Renal cortical epithelial cell (primary cell): ENCODE data around the gene FCN1. TPM values are rescaled to one million over a fixed set of nuclear protein-coding genes. Genes with fewer than 3 reads are reported as not detected.

Source experiments
- DNase-seq: peaks from one replicate; pipeline ENCODE4 v3.0.0-alpha.2; 2011; ENCODE audit warnings: low read depth
- total RNA-seq: library from RNA; depleted of rRNA; stranded (reverse); fragments of >200 nt; gene quantifications from 2 replicates; pipeline ENCODE4 v1.2.3, GENCODE V29; 2014

FCN1 gene
- total RNA-seq, 1 donor from 2014 or later: not detected

GRCh38 chr9:134937164-134937555 is 19.4 kb upstream of the FCN1 start:
- DNase-seq: no peak

- DNase-seq: no peak
These were observed 18.8 kb upstream of the FCN1 start for GRCh38 chr9:134936346-134937163.

GRCh38 chr9:134935701-134936345 is 18.1 kb upstream of the FCN1 start:
- no peak for DNase-seq

- DNase-seq: no peak
These were observed 17.4 kb upstream of the FCN1 start for GRCh38 chr9:134935056-134935640.

- DNase-seq: no peak
These were observed 15.5 kb upstream of the FCN1 start for GRCh38 chr9:134933076-134933659.

GRCh38 chr9:134932606-134933005 is 14.9 kb upstream of the FCN1 start:
- DNase-seq: no peak

GRCh38 chr9:134932171-134932570 is 14.5 kb upstream of the FCN1 start:
- DNase-seq: no peak

- DNase-seq: no peak
These were observed 12.7 kb upstream of the FCN1 start for GRCh38 chr9:134930398-134930797.

- no peak for DNase-seq
These were observed 11.8 kb upstream of the FCN1 start for GRCh38 chr9:134929193-134930158.

- no peak for DNase-seq
These were observed 10.9 kb upstream of the FCN1 start for GRCh38 chr9:134928436-134929192.

GRCh38 chr9:134925011-134925511 is 7.3 kb upstream of the FCN1 start:
- DNase-seq: no peak

- DNase-seq: no peak
These were observed 5.8 kb upstream of the FCN1 start for GRCh38 chr9:134923466-134923865.

GRCh38 chr9:134922932-134923240 is 5.2 kb upstream of the FCN1 start:
- DNase-seq: no peak

GRCh38 chr9:134922066-134922931 is 4.6 kb upstream of the FCN1 start:
- no peak for DNase-seq

GRCh38 chr9:134919303-134919702 is 1.6 kb upstream of the FCN1 start:
- no peak for DNase-seq

GRCh38 chr9:134918646-134919045 is 934 bp upstream of the FCN1 start:
- no peak for DNase-seq

- no peak for DNase-seq
These were observed 1.5 kb downstream of the FCN1 start for GRCh38 chr9:134916161-134916665.

- no peak for DNase-seq
These were observed 2.4 kb downstream of the FCN1 start for GRCh38 chr9:134915046-134915985.
